K562 (cell line): ENCODE results near the gene PARK7. TPM values are rescaled to one million over a fixed set of nuclear protein-coding genes. Genes with fewer than 3 reads are reported as not detected.

Experiments used
- E2F3 ChIP-seq: fragments of 250-450 bp; sonication (Bioruptor Pico); IDR thresholded peaks from 2 replicates; pipeline ENCODE4 v1.4.0; 2020; ENCODE audit warnings: mild to moderate bottlenecking
- THAP12 ChIP-seq: fragments of 250-450 bp; sonication (Bioruptor Pico); IDR thresholded peaks from 2 replicates; pipeline ENCODE4 v1.9.0; 2021; ENCODE audit warnings: mild to moderate bottlenecking, inconsistent platforms
- ZKSCAN1 ChIP-seq: fragments of 150-350 bp; IDR thresholded peaks from 2 replicates; pipeline ENCODE4 v1.6.1; 2016; ENCODE audit warnings: low read depth, low read length
- ZNF79 ChIP-seq: fragments of 250-450 bp; sonication (Bioruptor Pico); IDR thresholded peaks from 2 replicates; pipeline ENCODE4 v1.4.0; 2020; ENCODE audit warnings: low read depth, mild to moderate bottlenecking, moderate library complexity
- polyA plus RNA-seq, 8 experiments: library from polyadenylated mRNA; depleted of rRNA in 4 of 8; stranded (reverse) in 5 of 8; unstranded in 3 of 8; fragments of >200 nt; fragmentation: Nextera tagmentation in 2 of 8; fragmentation: Illumina TruSeq in 1 of 8; extraction: Ambion mirVana in 2 of 8; extraction: Trizol in 1 of 8; gene quantifications; 2 replicates each; pipeline versions ENCODE4 v1.2.1 to v1.2.3, GENCODE V29; 2011 to 2014; ENCODE audit warnings: inconsistent platforms in 1 of 8, missing spikeins in 1 of 8
- total RNA-seq, 7 experiments: library from RNA; depleted of rRNA in 6 of 7; stranded (reverse); fragments of >200 nt in 6 of 7; fragmentation: Illumina TruSeq in 2 of 7; extraction: Trizol in 2 of 7; gene quantifications; 2 replicates each; pipeline versions ENCODE4 v1.2.1 to v1.2.3, GENCODE V29; 2011 to 2021; ENCODE audit warnings: low replicate concordance in 1 of 7
- TF ChIP-seq, protein P1 (sequence below): sonication (generic); formaldehyde crosslinking; IDR thresholded peaks from 2 replicates; pipeline ENCODE4 v1.8.1; 2023; ENCODE audit warnings: mild to moderate bottlenecking, missing genetic modification reagents, moderate library complexity
- TF ChIP-seq, protein P2 (sequence below): fragments of 450-650 bp; IDR thresholded peaks from 2 replicates; pipeline ENCODE4 v1.6.1; 2017; ENCODE audit warnings: antibody characterized with exemption, mild to moderate bottlenecking
- TF ChIP-seq, protein P3 (sequence below): fragments of 450-650 bp; IDR thresholded peaks from 2 replicates; pipeline ENCODE4 v1.6.1; 2016; ENCODE audit warnings: low read depth, mild to moderate bottlenecking, moderate library complexity

PARK7 gene
- total and polyA plus RNA-seq, 9 of the 15 experiments (the other 6 are each of a cell fraction or from before 2014, with no cell fraction given), result 374 to 1,298 (median 484) TPM

DNA sequence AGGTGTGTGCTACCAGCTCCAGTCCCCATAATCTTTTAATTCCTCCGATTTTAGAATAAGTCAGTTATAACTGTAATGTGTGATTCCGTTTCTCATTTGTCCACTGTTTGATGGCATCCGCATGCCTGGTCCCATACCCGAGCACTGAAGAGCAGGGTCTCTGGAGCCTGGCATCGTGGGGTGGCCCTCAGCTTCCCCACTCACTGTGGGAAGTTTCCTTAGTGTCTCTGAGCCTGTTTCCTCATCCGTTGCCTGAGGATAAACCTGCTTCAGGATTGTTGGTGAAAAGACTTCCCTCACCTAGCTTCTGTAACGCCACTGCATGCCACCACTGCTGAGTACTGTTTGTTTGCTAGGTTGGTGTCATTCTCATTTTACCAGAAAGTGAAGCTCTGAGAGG is 19.5 kb downstream of the PARK7 start (continued):
- TF ChIP-seq, protein P1, sequence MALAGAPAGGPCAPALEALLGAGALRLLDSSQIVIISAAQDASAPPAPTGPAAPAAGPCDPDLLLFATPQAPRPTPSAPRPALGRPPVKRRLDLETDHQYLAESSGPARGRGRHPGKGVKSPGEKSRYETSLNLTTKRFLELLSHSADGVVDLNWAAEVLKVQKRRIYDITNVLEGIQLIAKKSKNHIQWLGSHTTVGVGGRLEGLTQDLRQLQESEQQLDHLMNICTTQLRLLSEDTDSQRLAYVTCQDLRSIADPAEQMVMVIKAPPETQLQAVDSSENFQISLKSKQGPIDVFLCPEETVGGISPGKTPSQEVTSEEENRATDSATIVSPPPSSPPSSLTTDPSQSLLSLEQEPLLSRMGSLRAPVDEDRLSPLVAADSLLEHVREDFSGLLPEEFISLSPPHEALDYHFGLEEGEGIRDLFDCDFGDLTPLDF (CRISPR knock-in tag), result no peak
- TF ChIP-seq ZNF79 (CRISPR knock-in tag) (no peak), ZKSCAN1 (no peak), THAP12 (CRISPR knock-in tag) (no peak), E2F3 (no peak)
- TF ChIP-seq, protein P2, sequence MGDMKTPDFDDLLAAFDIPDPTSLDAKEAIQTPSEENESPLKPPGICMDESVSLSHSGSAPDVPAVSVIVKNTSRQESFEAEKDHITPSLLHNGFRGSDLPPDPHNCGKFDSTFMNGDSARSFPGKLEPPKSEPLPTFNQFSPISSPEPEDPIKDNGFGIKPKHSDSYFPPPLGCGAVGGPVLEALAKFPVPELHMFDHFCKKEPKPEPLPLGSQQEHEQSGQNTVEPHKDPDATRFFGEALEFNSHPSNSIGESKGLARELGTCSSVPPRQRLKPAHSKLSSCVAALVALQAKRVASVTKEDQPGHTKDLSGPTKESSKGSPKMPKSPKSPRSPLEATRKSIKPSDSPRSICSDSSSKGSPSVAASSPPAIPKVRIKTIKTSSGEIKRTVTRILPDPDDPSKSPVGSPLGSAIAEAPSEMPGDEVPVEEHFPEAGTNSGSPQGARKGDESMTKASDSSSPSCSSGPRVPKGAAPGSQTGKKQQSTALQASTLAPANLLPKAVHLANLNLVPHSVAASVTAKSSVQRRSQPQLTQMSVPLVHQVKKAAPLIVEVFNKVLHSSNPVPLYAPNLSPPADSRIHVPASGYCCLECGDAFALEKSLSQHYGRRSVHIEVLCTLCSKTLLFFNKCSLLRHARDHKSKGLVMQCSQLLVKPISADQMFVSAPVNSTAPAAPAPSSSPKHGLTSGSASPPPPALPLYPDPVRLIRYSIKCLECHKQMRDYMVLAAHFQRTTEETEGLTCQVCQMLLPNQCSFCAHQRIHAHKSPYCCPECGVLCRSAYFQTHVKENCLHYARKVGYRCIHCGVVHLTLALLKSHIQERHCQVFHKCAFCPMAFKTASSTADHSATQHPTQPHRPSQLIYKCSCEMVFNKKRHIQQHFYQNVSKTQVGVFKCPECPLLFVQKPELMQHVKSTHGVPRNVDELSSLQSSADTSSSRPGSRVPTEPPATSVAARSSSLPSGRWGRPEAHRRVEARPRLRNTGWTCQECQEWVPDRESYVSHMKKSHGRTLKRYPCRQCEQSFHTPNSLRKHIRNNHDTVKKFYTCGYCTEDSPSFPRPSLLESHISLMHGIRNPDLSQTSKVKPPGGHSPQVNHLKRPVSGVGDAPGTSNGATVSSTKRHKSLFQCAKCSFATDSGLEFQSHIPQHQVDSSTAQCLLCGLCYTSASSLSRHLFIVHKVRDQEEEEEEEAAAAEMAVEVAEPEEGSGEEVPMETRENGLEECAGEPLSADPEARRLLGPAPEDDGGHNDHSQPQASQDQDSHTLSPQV, result no peak
- TF ChIP-seq, protein P3, sequence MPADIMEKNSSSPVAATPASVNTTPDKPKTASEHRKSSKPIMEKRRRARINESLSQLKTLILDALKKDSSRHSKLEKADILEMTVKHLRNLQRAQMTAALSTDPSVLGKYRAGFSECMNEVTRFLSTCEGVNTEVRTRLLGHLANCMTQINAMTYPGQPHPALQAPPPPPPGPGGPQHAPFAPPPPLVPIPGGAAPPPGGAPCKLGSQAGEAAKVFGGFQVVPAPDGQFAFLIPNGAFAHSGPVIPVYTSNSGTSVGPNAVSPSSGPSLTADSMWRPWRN, result no peak
